SU-DHL-6 (cell line): ENCODE measurements around the gene APOBEC3B.

Experiments
- EZH2phosphoT487 ChIP-seq: fragments of 200-600 bp; sonication (generic), shearing (Covaris generic); conservative IDR thresholded peaks from 2 replicates; pipeline ENCODE4 v1.6.1; 2018; ENCODE audit warnings: mild to moderate bottlenecking, antibody characterized with exemption, low read length, moderate library complexity, mixed read lengths
- TF ChIP-seq, protein P1 (sequence below): fragments of 200-600 bp; sonication (generic); IDR thresholded peaks from one replicate; pipeline ENCODE4 v1.5.1; 2017; ENCODE audit warnings: antibody characterized with exemption, mild to moderate bottlenecking, low read length, moderate library complexity; ENCODE audit not compliant: insufficient read depth, poor library complexity, severe bottlenecking

DNA sequence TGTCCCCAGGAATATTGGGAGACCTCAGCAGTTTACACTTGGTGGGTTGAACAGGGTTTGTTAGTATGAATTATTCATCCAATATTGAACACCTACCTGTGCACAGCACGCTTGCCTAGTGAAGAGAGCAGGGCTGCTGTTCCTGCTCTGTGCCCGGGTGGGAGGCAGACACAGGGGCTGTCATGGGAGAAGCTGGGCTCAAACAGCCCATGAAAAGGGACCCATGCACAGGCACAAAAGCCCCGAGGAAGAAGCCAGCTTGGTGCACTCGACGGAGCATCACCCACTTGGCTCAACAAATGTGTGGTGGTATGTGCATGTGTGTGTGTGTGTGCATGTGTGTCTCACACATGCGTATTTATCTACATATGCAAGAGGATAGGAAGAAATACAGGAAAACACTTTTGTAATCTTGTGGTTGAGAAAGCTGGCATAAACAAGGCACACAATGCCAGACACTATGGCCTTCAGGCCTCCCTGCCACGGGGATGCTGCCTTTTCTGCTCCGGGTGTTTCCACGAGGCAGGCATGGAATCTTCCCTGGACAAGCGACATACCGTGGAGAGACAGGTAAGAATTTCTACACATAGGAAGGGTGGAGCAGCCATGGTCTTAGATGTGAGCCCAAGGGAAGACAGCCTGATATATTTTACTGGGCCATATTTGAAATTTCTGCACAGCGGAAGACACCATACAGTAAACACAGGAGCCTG lies 29.7 kb upstream of the APOBEC3B start:
- TF ChIP-seq, protein P1, sequence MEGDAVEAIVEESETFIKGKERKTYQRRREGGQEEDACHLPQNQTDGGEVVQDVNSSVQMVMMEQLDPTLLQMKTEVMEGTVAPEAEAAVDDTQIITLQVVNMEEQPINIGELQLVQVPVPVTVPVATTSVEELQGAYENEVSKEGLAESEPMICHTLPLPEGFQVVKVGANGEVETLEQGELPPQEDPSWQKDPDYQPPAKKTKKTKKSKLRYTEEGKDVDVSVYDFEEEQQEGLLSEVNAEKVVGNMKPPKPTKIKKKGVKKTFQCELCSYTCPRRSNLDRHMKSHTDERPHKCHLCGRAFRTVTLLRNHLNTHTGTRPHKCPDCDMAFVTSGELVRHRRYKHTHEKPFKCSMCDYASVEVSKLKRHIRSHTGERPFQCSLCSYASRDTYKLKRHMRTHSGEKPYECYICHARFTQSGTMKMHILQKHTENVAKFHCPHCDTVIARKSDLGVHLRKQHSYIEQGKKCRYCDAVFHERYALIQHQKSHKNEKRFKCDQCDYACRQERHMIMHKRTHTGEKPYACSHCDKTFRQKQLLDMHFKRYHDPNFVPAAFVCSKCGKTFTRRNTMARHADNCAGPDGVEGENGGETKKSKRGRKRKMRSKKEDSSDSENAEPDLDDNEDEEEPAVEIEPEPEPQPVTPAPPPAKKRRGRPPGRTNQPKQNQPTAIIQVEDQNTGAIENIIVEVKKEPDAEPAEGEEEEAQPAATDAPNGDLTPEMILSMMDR = no peak
- no peak for TF ChIP-seq EZH2phosphoT487
